Naive thymus-derived CD4-positive, alpha-beta T cell (primary cell): ENCODE measurements around the gene ARHGEF10L. TPM values are rescaled to one million over a fixed set of nuclear protein-coding genes. Genes with fewer than 3 reads are reported as not detected.

Source experiments
- ATAC-seq: fragments of 150-1000 bp; cut with Tn5 transposase; 2 replicates; pipeline ENCODE4 v1.10.0; 2021; ENCODE audit warnings: mild to moderate bottlenecking, moderate library complexity
- CTCF ChIA-PET: fragments of 350-600 bp; sonication (Branson Sonifier 250); formaldehyde crosslinking; loops from one replicate; lab custom pipeline; 2021; ENCODE audit warnings: antibody characterized with exemption; lab: Charles Lee
- POLR2A ChIA-PET: fragments of 350-600 bp; sonication (Branson Sonifier 250); formaldehyde crosslinking; loops from one replicate; lab custom pipeline; 2021; ENCODE audit warnings: antibody characterized with exemption, inconsistent platforms; lab: Charles Lee
- DNase-seq, 9 donors: peaks; one replicate each; pipeline versions ENCODE4 v3.0.0 to v3.0.0-alpha.2; 2020 to 2022; ENCODE audit warnings: mixed read lengths in 1 of 9
- H3K27ac ChIP-seq: one replicate; pipeline ENCODE4 v1.7.0; 2013; ENCODE audit warnings: mild to moderate bottlenecking, low read depth, low read length, moderate library complexity
- H3K27me3 ChIP-seq, 2 donors: one replicate each; pipeline ENCODE4 v1.7.0; 2013; ENCODE audit warnings: low read length in 2 of 2, mild to moderate bottlenecking in 2 of 2, moderate library complexity in 2 of 2; ENCODE audit not compliant: control insufficient read depth in 2 of 2, insufficient read depth in 2 of 2
- H3K36me3 ChIP-seq, 3 experiments: 1 replicate in 2 of 3; 2 replicates in 1 of 3; pipeline ENCODE4 v1.7.0; 2013; ENCODE audit warnings: low read length in 3 of 3, mild to moderate bottlenecking in 3 of 3, moderate library complexity in 1 of 3; ENCODE audit not compliant: insufficient read depth in 3 of 3, control insufficient read depth in 2 of 3
- H3K4me1 ChIP-seq, 2 donors: one replicate each; pipeline ENCODE4 v1.7.0; 2013; ENCODE audit warnings: low read length in 2 of 2, mild to moderate bottlenecking in 2 of 2, moderate library complexity in 1 of 2; ENCODE audit not compliant: control insufficient read depth in 2 of 2, insufficient read depth in 2 of 2
- H3K4me3 ChIP-seq: 2 replicates; pipeline ENCODE4 v1.7.0; 2013; ENCODE audit warnings: mild to moderate bottlenecking, low read length
- H3K9me3 ChIP-seq, 3 experiments: 1 replicate in 2 of 3; 2 replicates in 1 of 3; pipeline ENCODE4 v1.7.0; 2013; ENCODE audit warnings: low read length in 3 of 3; ENCODE audit not compliant: control insufficient read depth in 2 of 3
- H3K27ac Mint-ChIP-seq, 9 donors: one replicate each; pipeline ENCODE4 v1.8.0; 2020 to 2022; ENCODE audit warnings: mixed read lengths in 9 of 9, mild to moderate bottlenecking in 8 of 9, moderate library complexity in 5 of 9, inconsistent platforms in 2 of 9
- H3K27me3 Mint-ChIP-seq, 5 donors: one replicate each; pipeline ENCODE4 v1.8.0; 2021 to 2022; ENCODE audit warnings: mixed read lengths in 5 of 5, mild to moderate bottlenecking in 1 of 5
- H3K36me3 Mint-ChIP-seq, 5 donors: one replicate each; pipeline ENCODE4 v1.8.0; 2020 to 2022; ENCODE audit warnings: mixed read lengths in 5 of 5, mild to moderate bottlenecking in 3 of 5, inconsistent platforms in 1 of 5
- H3K4me1 Mint-ChIP-seq, 7 donors: one replicate each; pipeline ENCODE4 v1.8.0; 2020 to 2022; ENCODE audit warnings: mixed read lengths in 7 of 7, mild to moderate bottlenecking in 3 of 7, inconsistent platforms in 1 of 7
- H3K4me3 Mint-ChIP-seq, 10 donors: one replicate each; pipeline ENCODE4 v1.8.0; 2020 to 2022; ENCODE audit warnings: mild to moderate bottlenecking in 10 of 10, mixed read lengths in 10 of 10, moderate library complexity in 6 of 10, inconsistent platforms in 2 of 10
- H3K9me3 Mint-ChIP-seq, 11 donors: one replicate each; pipeline ENCODE4 v1.8.0; 2020 to 2022; ENCODE audit warnings: mixed read lengths in 11 of 11, mild to moderate bottlenecking in 4 of 11, inconsistent platforms in 1 of 11, moderate library complexity in 1 of 11
- intact Hi-C, 2 donors: fragments of 100-400 bp; cut with micrococcal nuclease; formaldehyde crosslinking; loops; one replicate each; pipeline ENCODE4 v1.15.1; 2023
- polyA plus RNA-seq, 2 donors: library from polyadenylated mRNA; unstranded; fragments of 300-500 nt; fragmentation: Illumina TruSeq; gene quantifications; one replicate each; pipeline ENCODE4 v1.2.3, GENCODE V29; 2021
- total RNA-seq, 6 experiments: library from RNA in 5 of 6; stranded (reverse) in 5 of 6; gene quantifications; 1 replicate in 5 of 6; 2 replicates in 1 of 6; pipeline ENCODE4 v1.2.3 and lab custom pipeline; 2021 to 2026

Gene ARHGEF10L
- total and polyA plus RNA-seq, 7 experiments from 2014 or later: 0.59 to 19.7 (median 0.84) TPM; not detected in 3

DNA sequence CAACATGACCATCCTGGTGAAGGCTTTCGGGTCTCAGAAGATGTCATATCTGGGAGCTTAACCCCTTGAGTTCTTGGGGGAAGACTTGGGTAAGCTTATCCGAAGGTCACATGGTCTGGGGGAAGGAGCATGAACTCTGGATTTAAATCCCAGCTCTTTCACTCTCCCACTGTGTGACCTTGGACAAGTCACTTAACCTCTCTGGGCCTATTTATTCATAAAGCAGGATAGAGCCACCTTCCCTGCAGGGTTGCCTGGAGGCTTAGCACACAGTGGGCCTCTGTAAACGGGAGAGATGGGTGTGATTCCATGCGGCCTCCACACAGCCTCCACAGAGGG is 8.2 kb upstream of the ARHGEF10L start:
- Histone ChIP-seq H3K4me3 (no peak overlapping the region), H3K4me1 (no peaks in the 10 kb centered on the region), H3K9me3 (no peaks in the 10 kb centered on the region), H3K36me3 (no peaks in the 10 kb centered on the region), H3K27me3 (no peaks in the 10 kb centered on the region), H3K27ac (no peak overlapping the region)
- POLR2A ChIA-PET: no interaction called here
- CTCF ChIA-PET: no interaction called here
- peaks cover 0 to 2% (median 0%) of the 10 kb centered on the region in 11 donors for H3K9me3 Mint-ChIP-seq
- peaks cover 1 to 30% (median 19%) of the 10 kb centered on the region in 5 donors for H3K27me3 Mint-ChIP-seq
- intact Hi-C loops: no loop called here
- H3K27ac Mint-ChIP-seq: no peak overlapping the region
- no peaks in the 10 kb centered on the region for H3K4me1 Mint-ChIP-seq
- DNase-seq (no peak), ATAC-seq (no peak)
- no peaks in the 10 kb centered on the region for H3K36me3 Mint-ChIP-seq
- no peak overlapping the region for H3K4me3 Mint-ChIP-seq

DNA sequence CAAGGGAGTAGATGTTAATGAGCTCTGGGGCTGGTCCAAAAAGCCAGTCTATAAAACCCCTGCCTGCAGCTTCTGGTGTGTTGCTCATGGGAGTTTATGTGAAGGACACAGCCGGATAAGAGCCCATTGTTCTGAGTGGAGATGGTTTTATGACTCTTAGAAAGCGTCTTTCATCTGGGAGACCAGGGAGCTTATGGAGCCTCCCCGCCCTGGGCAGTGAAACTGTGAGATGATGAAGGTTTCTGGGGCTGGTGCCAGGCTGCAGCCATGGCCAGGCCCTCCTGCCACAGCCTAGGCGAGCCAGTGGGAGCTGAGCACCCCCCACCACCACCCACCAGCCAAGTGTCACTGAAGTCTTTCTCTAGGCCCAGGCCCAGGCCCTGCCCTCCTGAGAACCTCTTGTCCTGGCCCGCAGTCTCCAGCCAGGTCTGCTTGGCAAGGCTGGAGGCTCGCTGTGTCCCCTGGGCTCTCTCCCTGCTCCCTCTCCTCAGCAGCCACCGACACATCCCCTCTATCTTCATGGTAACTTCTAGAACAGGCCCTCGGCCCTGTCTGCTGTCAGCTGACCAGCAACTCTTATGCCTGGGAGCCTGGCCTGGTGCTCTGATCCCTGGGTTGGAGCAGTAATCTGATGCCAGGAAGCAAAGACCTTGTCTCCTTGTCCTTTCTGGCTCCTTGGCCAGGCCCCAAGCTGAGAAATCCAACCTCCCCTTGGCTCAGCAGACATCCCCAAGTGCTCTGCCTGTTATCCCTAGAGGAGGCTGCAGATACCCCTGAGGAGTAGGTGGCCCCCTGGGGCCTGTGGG is 7.6 kb upstream of the ARHGEF10L start:
- no peak for ATAC-seq
- POLR2A ChIA-PET: no interaction called here
- CTCF ChIA-PET: no interaction called here

DNA sequence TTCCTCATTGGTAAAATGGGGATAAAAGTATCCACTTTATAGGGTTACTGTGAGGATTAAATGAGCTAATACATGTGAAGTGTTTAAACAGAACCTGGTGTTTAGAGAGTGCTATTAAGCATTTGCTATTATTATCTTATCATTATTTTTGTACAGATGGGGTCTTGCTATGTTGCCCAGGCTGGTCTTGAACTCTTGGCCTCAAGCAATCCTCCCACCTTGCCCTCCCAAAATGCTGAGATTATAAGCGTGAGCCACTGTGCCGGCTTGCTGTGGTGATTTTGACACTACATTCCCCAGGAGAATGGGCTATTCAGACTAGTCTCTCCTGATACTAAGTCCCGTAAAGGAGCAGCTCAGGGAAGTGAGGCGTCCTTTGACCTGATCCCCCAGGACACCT is 6.3 kb upstream of the ARHGEF10L start:
- DNase-seq: no peak

More for the DNA sequence above, 7.6 kb upstream of the ARHGEF10L start:
- H3K9me3 Mint-ChIP-seq: peaks cover 0 to 2% (median 0%) of the 10 kb centered on the region in 11 donors
- Histone ChIP-seq H3K4me1 (no peaks in the 10 kb centered on the region), H3K4me3 (no peak overlapping the region), H3K9me3 (no peaks in the 10 kb centered on the region), H3K36me3 (no peaks in the 10 kb centered on the region), H3K27ac (no peak overlapping the region), H3K27me3 (no peaks in the 10 kb centered on the region)
- H3K36me3 Mint-ChIP-seq: no peaks in the 10 kb centered on the region
- intact Hi-C loops: no loop called here
- peaks cover 0 to 2% (median 0%) of the 10 kb centered on the region in 7 donors for H3K4me1 Mint-ChIP-seq
- no peak overlapping the region for H3K4me3 Mint-ChIP-seq
- H3K27ac Mint-ChIP-seq: no peak overlapping the region
- no peak for DNase-seq
- peaks cover 6 to 33% (median 25%) of the 10 kb centered on the region in 5 donors for H3K27me3 Mint-ChIP-seq

DNA sequence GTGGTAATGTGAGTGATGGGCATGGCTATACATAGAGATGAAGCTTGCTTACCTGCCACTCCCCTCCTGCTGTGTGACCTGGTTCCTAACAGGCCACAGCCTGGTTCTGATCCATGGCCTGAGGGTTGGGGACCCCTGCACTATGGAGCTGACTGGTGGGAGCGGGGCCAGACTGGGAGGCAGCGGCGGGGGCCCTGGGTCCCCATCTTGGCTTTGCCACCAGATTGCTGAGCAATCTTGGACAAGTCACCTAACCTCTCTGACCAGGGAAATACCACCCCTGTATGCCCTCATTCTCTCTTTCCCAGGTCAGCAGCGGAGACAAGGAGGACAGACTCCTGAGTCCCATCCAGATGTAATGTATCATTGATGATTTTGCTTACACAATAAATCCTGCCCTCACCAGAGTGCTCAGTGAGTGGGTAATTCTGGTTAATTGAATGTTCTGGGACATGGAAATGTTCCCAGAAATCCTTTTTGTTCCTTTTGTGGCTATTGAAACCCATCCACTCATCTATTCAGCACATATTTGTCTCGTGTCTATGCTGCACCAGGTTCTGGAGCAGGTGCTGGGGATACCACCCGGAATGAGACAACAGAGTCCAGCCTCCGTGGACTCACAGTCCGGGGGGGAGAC is 4.1 kb upstream of the ARHGEF10L start:
- H3K4me1 ChIP-seq: no peaks in the 10 kb centered on the region
- Mint-ChIP-seq H3K27ac (no peak overlapping the region), H3K36me3 (peaks cover 0 to 5% (median 0%) of the 10 kb centered on the region in 5 donors), H3K4me1 (peaks cover 0 to 12% (median 6%) of the 10 kb centered on the region in 7 donors), H3K27me3 (peaks cover 29 to 41% (median 36%) of the 10 kb centered on the region in 5 donors), H3K9me3 (no peaks in the 10 kb centered on the region), H3K4me3 (no peak overlapping the region)
- ATAC-seq (no peak), DNase-seq (no peak)
- H3K36me3 ChIP-seq: no peaks in the 10 kb centered on the region
- POLR2A ChIA-PET: no interaction called here
- intact Hi-C loops: no loop called here
- no peaks in the 10 kb centered on the region for H3K9me3 ChIP-seq
- H3K27ac ChIP-seq: no peak overlapping the region
- CTCF ChIA-PET: no interaction called here
- H3K27me3 ChIP-seq: no peaks in the 10 kb centered on the region
- no peak overlapping the region for H3K4me3 ChIP-seq

More for the DNA sequence above, 6.3 kb upstream of the ARHGEF10L start:
- H3K27me3 Mint-ChIP-seq: peaks cover 16 to 40% (median 36%) of the 10 kb centered on the region in 5 donors
- POLR2A ChIA-PET: no interaction called here
- Histone ChIP-seq H3K36me3 (no peaks in the 10 kb centered on the region), H3K4me1 (no peaks in the 10 kb centered on the region), H3K27me3 (no peaks in the 10 kb centered on the region), H3K4me3 (no peak overlapping the region), H3K9me3 (no peaks in the 10 kb centered on the region), H3K27ac (no peak overlapping the region)
- no peak overlapping the region for H3K4me3 Mint-ChIP-seq
- CTCF ChIA-PET: no interaction called here
- no peak overlapping the region for H3K27ac Mint-ChIP-seq
- H3K9me3 Mint-ChIP-seq: peaks cover 0 to 2% (median 0%) of the 10 kb centered on the region in 11 donors
- no peak for ATAC-seq
- intact Hi-C loops: no loop called here
- H3K4me1 Mint-ChIP-seq: peaks cover 0 to 4% (median 0%) of the 10 kb centered on the region in 7 donors
- H3K36me3 Mint-ChIP-seq: peaks cover 0 to 5% (median 0%) of the 10 kb centered on the region in 5 donors

DNA sequence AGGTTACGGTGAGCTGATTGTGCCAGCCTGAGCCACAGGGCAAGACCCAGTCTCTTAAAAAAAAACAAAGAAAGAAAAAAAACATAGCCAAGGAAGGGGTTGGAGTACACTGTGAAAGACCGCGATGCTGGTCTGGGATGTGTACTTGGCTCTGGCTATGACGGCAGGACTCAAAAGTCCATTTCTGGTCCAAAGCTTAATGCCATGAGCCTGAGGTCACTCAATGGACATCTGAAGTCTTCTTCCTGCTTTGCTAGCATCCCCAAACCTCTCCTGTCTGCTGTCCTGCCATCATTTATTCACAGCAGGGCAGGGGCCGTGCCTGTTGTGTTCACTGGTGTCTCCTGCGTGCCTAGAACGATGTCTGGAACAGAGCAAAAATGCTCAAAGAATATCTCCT is 1.5 kb upstream of the ARHGEF10L start:
- peaks cover 0 to 5% (median 0%) of the 10 kb centered on the region in 5 donors for H3K36me3 Mint-ChIP-seq
- H3K4me1 ChIP-seq: no peaks in the 10 kb centered on the region
- intact Hi-C loops: no loop called here
- H3K27me3 ChIP-seq: no peaks in the 10 kb centered on the region
- POLR2A ChIA-PET: no interaction called here
- CTCF ChIA-PET: no interaction called here
- H3K27me3 Mint-ChIP-seq: peaks cover 45 to 62% (median 51%) of the 10 kb centered on the region in 5 donors
- H3K27ac Mint-ChIP-seq: no peak overlapping the region
- H3K4me1 Mint-ChIP-seq: peaks cover 0 to 18% (median 11%) of the 10 kb centered on the region in 7 donors
- H3K27ac ChIP-seq: no peak overlapping the region
- no peaks in the 10 kb centered on the region for H3K9me3 Mint-ChIP-seq
- peak overlapping the region in 2 of 10 donors; percentile 20 to 85 for H3K4me3 Mint-ChIP-seq
- H3K4me3 ChIP-seq: no peak overlapping the region
- DNase-seq (no peak), ATAC-seq (no peak)
- H3K36me3 ChIP-seq: no peaks in the 10 kb centered on the region
- H3K9me3 ChIP-seq: no peaks in the 10 kb centered on the region

DNA sequence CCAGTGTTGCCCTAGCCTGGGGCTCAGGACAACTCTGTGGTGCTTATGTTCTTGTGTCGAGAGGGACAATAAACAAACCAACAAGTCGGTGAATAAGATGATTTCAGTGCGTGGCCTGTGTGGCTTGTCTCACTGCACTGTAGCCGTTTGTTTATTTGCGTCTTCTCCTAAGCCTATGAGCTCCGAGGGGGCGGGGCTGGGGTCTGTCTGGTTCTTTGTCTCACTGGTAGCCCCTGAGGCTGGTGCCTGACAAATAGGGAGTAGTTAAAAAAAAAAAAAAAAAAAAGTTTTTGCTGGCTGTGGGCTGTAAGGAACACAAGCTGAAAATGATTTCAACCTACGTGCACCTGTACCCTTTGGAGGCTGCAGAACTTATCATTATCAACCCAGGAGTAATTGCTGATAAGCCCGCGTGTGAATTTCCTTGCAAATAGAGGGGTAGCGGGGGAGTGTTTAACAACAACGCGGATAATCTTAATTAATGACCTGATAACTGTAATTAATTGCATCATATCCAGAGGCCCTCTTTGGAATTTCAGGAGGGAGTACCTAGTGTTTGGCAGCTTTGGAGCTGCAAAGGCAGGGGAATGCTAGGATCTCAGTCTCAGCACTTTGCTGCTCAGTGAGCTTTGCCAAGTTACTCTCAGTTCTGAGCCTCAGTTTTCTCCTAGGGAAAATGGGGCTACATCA is 925 bp upstream of the ARHGEF10L start:
- H3K27ac ChIP-seq: no peak overlapping the region
- ATAC-seq (no peak), DNase-seq (no peak)
- no peak overlapping the region for H3K4me3 ChIP-seq
- ChIA-PET CTCF (no interaction called here), POLR2A (no interaction called here)
- H3K9me3 Mint-ChIP-seq: no peaks in the 10 kb centered on the region
- no peaks in the 10 kb centered on the region for H3K9me3 ChIP-seq
- H3K27me3 Mint-ChIP-seq: peaks cover 45 to 63% (median 52%) of the 10 kb centered on the region in 5 donors
- H3K27ac Mint-ChIP-seq: no peak overlapping the region
- peak overlapping the region in 5 of 10 donors; percentile 32 to 85 (median 59) for H3K4me3 Mint-ChIP-seq
- H3K27me3 ChIP-seq: no peaks in the 10 kb centered on the region
- H3K4me1 Mint-ChIP-seq: peaks cover 0 to 18% (median 11%) of the 10 kb centered on the region in 7 donors
- H3K36me3 ChIP-seq: no peaks in the 10 kb centered on the region
- intact Hi-C loops: no loop called here
- peaks cover 0 to 5% (median 0%) of the 10 kb centered on the region in 5 donors for H3K36me3 Mint-ChIP-seq
- no peaks in the 10 kb centered on the region for H3K4me1 ChIP-seq
